Measurements from ENCODE around the gene SLAMF1.
A peak's percentile ranks its signal among the peaks of the same experiment; 100 is the strongest.

SLAMF1 gene

DNA sequence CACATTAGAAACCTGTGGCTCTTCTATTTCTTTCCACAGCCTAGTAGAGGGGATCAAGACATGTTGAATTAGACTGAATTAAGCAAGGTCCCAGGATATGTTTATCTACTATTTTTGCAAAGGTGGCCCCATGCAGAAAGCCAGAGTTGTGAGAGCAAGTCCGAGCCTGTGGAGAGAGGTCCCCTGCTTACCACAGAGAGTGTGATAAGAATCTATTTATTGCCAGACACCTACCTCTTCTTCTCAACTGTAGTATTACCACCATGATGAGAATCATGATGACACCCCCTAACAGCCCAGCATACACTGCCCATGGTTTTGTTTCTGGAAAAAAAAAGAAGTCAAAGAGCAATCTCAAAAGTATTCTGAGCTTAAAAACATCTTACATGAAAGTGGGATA lies 23.0 kb downstream of the SLAMF1 start:
- no peak for DNase-seq (ENCODE audit: low spot score)

- DNase-seq (ENCODE audit: low spot score) = no peak
Observed at GRCh38 chr1:160623227-160623633, 23.6 kb downstream of the SLAMF1 start.

DNA sequence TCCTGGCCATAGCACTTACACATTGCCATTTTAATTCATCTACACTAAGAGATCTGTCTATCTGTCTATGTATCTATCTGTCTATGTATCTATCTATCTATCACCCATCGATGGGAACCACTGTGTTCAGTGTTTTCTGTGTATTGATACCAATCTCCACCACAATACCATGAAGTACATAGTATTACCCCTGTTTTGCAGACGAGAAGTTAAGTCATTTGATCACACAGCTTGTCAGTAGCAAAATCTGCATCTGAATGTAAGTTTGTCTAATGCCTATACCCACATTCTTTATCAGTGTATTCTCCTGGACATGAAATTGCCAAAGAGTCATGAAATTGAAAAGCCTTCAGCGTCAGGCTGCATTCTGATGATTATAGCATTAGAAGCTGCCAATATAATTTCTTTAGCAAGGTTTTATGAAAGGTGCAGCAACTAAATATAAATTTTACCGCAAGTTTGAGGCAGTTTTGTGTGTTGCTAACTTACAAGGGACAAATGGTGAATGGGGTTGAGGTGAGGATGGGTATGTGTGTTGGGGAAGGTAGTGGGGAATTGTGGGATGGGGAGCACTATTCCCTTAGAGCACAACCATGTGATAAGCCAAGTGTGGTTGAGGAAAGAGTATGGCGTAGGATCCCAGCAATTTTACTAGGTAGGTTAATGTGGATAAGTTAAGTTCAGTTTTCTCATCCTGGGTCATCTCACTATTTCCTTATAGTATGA lies 24.2 kb downstream of the SLAMF1 start:
- no peak for DNase-seq (ENCODE audit: low spot score)

DNA sequence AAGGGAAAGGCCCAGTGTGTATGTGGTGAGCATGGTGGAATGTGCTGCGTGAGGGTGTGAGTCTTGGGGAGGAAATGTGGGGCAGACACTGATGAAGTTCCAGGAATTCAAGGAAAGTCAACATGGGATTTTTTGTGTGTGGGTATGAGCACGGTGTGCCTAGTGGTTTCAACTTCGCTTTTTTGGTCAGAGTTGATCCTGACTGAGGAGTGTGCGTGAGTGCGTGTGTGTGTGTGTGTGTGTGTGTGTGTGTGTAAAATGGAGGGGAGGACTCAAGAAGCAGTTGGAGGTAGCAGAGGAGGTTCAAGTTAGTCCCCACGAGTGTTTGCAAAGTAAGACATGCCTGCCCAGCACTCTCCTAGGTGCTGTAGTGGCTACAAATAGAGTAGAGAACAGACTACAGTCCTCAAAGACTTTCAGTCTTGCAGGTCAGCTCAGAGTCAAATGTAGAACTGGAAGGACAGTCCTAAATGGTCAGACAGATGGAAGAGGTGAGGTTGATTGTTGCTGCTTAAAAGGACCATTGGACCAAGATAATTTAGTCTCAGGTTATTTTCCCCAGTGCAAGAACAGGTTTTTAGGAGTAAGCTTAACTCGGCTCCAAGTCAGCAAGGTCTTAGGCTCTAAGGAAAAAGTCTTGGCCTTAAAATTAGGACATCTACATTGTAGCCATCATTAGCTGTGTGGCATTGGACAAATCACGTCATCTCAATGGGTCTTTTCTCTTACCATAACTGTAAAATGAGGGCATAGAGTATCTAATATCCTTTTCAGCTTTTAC lies 25.0 kb downstream of the SLAMF1 start:
- DNase-seq (ENCODE audit: low spot score) = no peak

DNA sequence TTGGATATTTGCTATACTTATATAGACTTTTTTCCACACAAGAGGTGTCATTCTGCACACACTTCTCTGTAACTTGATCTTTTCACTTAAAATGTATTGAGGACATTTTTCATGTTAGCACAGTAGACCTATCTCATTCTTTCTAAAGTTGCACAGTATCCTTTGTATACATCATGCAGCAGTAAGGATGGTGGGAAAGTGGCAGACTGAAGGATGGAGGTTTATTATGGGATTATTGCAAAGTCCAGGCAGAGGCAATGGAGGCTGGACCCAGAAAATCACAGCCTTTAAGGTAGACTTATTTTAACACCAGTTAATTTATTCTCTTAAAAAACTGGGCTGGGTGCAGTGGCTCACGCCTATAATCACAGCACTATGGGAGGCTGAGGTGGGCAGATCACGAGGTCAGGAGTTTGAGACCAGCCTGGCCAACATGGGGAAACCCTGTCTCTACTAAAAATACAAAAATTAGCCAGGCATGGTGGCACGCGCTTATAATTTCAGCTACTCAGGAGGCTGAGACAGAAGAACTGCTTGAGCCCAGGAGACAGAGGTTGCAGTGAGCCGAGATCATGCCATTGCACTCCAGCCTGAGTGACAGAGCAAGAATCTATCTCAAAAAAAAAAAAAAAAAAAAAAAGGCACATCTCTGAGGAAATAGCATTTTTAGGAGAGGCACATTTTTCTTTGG lies 25.8 kb downstream of the SLAMF1 start:
- DNase-seq (ENCODE audit: low spot score) = no peak

DNA sequence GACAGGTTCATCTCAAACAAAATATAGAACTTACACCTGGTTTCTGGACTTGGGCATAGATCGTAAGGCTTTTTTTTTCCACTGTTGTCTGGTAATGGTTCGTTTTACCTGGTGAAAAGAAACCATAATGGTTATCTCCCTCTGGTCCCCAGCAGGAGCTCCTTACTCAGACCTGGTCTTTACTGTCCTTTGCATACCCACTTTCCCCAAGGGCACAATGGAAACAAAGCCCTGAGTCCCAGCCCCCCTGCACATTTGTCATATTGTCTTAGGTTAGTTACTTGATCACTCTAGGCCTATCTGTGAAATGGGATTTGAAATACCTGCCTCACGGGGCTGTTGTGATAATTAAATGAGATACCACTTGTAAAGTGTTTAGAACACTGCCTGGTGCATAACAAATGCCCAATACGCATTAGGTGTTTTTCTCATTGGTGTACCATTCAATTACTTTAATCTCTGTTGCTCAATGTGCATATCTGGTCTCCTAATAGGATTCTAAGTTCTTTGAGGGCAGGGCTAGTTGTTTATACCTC lies 27.0 kb downstream of the SLAMF1 start:
- DNase-seq (ENCODE audit: low spot score) = no peak

DNA sequence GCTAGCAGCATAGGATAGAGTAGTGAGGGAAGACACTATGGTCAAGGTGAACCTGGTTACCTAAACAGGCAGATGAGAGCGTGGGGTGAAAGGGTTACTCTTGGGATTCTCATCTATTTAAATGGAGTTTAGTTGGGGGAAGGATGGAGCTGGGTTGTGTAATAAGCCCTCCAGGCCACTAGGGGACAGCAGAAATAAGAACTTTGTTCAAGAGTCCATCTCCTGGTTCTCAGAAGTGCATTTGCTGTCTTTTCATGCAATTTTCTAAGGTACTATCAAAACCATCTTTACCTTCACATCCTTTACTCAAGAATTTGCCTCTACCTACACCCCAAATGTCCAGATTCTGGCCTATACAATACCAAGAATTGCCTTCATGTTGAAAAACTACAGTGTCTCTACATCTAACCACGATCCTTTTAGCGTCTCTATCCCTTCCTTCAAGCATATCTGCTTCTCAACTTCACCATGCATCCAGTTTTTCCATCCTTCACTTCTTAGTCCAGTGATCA lies 28.0 kb downstream of the SLAMF1 start:
- DNase-seq (ENCODE audit: low spot score) = peak; percentile 29

DNA sequence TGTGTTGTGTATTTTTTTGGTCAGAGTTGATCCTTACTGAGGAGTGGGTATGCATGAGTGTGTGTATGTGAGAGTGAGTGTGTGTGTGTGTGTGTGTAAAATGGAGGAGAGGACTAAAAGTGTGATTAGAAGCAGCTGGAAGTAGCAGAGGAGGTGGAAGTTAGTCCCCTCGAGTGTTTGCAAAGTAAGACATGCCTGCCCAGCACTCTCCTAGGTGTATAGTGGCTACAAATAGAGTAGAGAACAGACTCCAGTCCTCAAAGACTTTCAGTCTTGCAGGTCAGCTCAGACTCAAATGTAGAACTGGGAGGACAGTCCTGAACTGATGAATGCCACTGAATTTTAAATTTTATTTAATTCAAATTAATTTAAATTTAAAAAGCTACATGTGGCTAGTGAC lies 28.5 kb downstream of the SLAMF1 start:
- no peak for DNase-seq (ENCODE audit: low spot score)

DNA sequence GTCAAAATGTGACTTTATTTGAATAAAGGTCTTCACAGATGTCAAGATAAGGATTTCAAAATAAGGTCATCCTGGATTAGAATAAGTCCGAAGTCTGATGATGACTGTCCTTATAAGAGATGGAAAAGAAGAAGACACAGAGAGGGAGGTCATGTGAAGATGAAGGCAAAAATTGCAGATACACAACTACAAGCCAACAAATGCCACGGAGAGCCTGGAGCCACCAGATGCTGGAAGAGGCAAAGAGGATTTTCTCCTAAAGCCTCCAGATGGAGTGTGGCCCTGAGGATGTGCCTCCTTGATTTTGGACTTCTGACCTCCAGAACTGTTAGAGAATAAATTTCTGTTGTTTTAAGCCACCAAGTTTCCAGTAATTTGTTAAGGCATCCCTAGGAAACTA lies 31.2 kb downstream of the SLAMF1 start:
- DNase-seq (ENCODE audit: low spot score) = no peak

DNA sequence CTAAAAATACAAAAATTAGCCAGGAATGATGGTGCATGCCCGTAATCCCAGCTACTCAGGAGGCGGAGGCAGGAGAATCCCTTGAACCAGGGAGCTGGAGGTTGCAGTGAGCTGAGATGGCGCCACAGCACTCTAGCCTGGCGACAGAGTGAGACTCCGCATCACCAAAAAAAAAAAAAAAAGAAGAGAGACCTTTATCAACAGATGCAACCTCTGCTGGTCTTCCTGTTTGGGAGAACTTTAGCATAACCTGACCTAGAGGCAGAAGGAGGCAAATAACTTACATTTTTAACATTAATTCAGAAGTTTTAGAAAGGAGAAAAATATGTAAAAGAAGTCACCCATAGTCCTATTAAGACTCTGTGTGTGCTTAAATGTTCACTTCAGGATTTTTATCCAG lies 32.4 kb downstream of the SLAMF1 start:
- DNase-seq (ENCODE audit: low spot score) = no peak

DNA sequence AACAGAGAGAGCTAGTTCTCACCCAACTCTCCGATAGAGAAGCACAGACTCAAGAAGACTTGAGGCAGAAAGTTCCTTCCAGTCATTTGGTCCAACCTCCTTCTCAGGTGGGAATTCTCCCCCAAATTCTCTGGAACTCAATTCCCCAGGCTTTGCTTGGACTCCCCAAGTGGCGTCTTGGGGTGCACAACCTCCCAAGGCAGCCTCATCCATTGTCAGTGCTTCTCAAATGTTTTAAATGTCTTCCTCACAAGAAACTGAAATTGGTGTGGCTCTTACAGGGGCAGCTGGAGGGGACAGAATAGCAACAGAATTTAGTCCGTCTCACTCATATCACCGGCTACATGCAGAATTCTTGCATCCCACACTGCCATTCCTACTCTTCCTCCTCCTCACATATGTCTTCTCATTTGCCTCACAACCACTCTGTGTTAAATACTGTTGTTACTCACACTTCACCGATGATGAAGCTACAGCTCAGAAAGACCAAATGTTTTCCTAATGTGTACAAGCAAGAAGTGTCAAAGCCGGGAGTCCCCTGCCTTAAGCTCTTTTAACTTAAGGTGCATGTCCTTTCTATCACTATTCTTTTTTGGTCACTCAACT lies 34.1 kb downstream of the SLAMF1 start:
- no peak for DNase-seq (ENCODE audit: low spot score)

GRCh38 chr1:160610569-160611242 lies 36.1 kb downstream of the SLAMF1 start:
- no peak for DNase-seq (ENCODE audit: low spot score)

DNA sequence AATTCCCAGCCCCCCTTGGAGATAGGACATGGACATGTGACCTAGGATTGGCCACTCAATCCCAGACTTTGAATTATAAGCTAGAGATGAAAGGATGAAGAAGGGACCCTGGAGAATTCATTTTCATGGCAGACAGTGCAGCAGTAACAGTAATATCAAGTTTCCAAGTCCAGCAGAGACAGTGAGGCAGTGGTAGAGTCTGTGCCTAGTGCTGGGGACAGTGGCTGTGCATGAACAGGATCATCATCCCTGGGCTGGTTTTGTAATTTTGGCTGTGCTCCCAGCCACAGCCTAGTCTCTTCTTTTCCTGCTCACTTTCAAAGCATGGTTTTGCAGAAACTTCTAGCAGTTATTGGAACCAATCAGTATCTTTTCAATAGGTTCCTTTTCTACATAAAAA lies 37.9 kb downstream of the SLAMF1 start:
- DNase-seq (ENCODE audit: low spot score) = no peak

DNA sequence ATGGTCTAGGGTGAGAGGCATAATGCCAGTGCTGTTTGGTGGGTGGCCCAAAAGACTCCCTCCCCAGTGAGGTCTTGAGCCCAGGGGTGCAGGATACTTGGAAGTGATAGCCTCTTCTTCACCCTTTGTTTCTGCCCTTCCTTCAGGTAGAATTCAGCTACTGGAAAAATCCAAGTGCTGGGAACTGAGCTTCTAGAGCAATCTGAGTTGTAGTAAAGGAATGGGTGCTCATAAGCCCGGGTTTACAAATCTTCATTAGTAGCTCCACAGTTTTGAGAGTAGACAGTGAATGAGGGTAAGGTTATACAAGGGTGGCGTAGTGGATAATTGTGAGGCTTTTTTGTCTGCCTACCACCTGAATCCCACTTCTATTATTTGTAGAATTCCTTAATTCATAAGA lies 38.3 kb downstream of the SLAMF1 start:
- no peak for DNase-seq (ENCODE audit: low spot score)

DNA sequence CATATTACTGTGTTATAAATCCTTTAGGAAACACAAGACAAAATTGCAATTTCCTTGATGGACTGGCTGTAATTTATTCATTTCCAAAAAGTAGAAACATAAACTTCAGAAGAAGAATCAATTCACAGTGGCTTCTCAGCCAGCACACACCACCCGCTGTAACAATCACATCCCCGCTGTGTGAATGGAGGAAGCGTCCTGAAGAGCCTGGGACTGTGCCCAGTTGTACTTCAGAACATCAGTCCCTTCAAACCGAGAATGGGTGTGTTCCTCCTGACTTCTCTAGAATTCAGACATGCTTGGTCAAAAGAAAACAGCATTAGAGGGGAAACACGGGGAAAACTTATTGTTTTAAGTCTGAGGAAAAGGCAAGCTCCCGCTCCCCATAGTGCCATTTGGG lies 38.8 kb downstream of the SLAMF1 start:
- DNase-seq (ENCODE audit: low spot score) = no peak

DNA sequence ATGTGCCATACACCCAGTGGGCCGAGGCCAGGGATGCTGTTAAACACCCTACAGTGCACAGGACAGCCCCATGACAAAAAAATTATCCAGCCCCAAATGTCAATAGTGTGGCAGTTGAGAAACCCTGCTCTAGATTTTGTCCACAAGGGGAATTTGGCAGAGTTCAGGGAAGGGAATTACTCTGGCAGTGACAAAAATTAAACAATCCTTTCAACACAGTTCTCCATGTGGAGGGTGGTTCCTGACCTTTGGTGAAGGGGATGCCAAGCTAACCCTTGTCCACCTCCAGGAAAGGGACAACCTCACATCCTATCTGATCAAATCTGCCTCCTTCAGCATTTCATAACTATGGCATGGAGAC lies 39.2 kb downstream of the SLAMF1 start:
- DNase-seq (ENCODE audit: low spot score) = no peak

DNA sequence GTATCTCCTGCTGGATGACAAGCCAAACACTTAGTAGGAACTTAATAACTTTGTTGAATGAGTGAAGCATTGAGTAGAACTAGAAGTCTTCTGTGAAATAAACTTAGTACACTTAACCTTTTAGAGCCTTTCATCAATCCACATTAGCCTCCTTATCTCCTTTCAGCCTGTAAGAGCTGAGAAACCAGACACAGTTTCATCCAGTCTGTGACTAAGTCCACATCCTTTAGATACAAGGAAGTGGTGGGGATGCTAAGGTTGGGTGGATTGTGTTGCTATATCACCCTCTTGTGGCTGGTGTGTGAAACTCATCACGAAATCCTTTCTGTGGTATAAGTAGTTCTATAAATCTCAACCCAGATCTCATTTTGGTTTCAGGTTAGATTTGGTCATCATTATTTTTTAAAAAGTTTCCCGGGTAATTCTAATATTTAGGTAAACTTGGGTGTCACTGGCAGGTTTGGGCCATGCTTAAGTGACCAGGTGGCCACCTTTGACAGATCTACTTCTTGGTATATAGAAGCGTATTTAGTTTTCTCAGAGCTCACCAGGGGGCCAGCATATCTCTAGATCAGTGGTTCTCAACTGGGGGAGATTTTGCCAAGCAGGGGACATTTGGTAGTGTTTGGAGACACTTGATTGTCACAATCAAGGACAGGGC lies 39.7 kb downstream of the SLAMF1 start:
- peak; percentile 68 for DNase-seq (ENCODE audit: low spot score)

DNA sequence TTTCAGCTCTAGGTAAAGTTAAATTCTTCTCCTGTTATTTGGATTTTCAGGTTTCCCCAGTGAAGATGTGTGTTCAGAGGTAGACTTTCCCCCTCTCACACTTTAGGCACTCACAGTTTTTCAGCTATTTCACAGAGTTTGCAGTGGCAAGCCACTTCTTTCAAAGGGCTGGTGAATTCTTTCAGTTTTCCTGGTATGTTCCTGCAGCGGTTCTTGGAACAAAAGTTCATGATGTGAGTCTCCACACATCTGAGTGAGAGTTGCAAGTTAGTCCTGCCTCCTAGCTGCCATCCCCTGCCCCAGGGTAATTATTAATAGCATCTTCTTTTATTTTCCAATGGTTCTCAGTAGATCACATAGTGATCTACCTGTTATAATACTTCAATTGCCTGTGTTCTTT lies 40.2 kb downstream of the SLAMF1 start:
- DNase-seq (ENCODE audit: low spot score) = no peak

DNA sequence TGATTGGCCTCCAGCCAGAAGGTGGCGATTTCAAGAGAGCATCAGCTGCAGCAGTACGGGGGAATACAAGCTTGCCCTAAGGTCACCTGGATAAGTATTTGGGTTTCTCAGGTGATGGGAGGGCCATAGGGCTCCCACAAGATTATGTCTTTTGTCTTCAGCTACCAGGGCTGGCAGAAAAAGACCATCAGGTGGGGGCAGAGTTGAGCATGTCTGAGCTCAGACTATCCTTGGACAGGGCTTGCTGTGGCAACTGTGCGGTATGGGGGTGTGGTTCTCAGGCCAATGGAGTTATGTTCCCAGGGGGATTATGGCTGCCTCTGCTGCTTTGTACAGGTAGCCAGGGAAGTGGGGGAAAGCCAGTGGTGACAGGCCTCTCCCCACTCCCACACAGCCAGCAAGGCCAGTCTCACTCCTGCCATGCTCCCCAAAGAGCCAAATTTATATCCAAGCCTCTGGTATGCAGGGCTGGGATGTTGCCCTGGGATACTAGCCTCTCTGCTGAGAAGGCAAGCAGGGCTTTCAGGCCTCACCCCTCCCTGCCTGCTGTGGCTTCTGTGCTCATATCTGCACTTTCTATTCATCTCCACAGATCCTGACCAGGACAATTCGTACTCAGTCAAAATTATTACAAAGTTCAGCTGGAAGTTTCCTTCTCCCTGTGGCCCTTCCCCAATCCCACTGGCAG lies 40.9 kb downstream of the SLAMF1 start:
- no peak for DNase-seq (ENCODE audit: low spot score)

GRCh38 chr1:160605205-160605604 lies 41.6 kb downstream of the SLAMF1 start:
- no peak for DNase-seq (ENCODE audit: low spot score)

DNA sequence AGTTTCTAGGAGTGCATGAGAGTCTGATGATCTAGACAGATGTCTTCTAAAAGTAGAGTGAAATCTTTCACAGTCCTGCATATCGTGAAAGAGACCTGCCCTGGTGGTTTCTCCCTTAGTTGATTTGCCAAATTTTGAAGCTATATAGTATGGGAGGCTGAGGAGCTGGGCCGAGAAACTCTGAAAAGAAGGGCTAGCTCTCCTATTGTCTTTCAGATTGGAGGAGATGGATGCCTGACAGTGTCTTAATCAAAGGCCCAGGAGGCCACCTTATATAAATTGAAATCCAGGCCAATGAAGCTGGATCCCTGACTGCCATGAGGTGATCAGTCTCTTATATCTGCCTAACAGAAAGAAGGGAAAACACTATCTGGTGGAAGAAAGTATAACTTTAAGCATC lies 49.1 kb downstream of the SLAMF1 start:
- no peak for DNase-seq (ENCODE audit: low spot score)
